Body of pancreas (tissue), 4 donors: ENCODE results near the gene APPL1.

Source experiments
- CTCF ChIP-seq, 7 experiments: fragments of 450-650 bp in 4 of 7; fragments of 200-600 bp in 3 of 7; sonication (generic) in 3 of 7; IDR thresholded peaks; one replicate each; pipeline ENCODE4 v1.5.1; 2016 to 2019; ENCODE audit warnings: antibody characterized with exemption in 7 of 7
- POLR2A ChIP-seq, 3 donors: fragments of 450-650 bp; IDR thresholded peaks; one replicate each; pipeline ENCODE4 v1.6.1; 2016; ENCODE audit warnings: antibody characterized with exemption in 3 of 3, mild to moderate bottlenecking in 2 of 3

DNA sequence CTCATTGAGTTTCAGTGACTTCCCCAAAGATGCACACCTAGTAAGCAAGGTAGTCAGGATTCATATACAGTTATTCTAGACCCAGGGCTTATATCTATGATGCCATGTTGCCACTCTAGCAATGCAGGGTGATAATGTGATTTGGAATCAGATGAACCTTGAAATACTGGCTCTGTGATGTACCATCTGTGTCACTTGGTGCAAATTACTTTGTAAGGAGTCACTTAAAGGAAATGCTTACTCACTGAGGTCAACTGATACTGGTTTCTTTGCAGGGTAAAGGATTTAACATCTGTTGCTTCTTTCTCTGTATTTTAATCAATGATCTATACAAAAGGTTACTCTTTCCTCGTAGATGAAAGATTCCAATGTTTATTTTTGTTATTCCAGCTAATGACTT, 54.2 kb downstream of the APPL1 start:
- TF ChIP-seq CTCF (IDR thresholded peaks at IDR 0.05) (no peak), POLR2A (IDR thresholded peaks at IDR 0.05) (no peak)
